GM23338 (cell line): ENCODE measurements around the gene FGFRL1. TPM values are rescaled to one million over a fixed set of nuclear protein-coding genes. Genes with fewer than 3 reads are reported as not detected.

Experiments used
- ATAC-seq: fragments of 200-7000 bp; cut with Tn5 transposase; 3 replicates; pipeline ENCODE4 v1.9.1; 2020
- DNase-seq: peaks from one replicate; pipeline ENCODE4 v3.0.0-alpha.2; 2015; ENCODE audit warnings: low spot score
- H2AFZ ChIP-seq: fragments of 200-600 bp; sonication (generic); 2 replicates; pipeline ENCODE4 v1.8.0; 2016; ENCODE audit warnings: antibody characterized with exemption, mild to moderate bottlenecking, moderate library complexity
- H3F3A ChIP-seq: fragments of 200-600 bp; sonication (generic); replicated peaks from 2 replicates; pipeline ENCODE4 v1.8.0; 2017; ENCODE audit warnings: antibody characterized with exemption, mixed run types, low read depth
- H3K27ac ChIP-seq: fragments of 200-600 bp; sonication (generic); 2 replicates; pipeline ENCODE4 v1.6.1; 2016; ENCODE audit warnings: low read depth
- H3K27me3 ChIP-seq: fragments of 200-600 bp; sonication (generic); 2 replicates; pipeline ENCODE4 v1.8.0; 2016; ENCODE audit warnings: mild to moderate bottlenecking, mixed run types, moderate library complexity; ENCODE audit not compliant: insufficient read depth
- H3K36me3 ChIP-seq: fragments of 200-600 bp; sonication (generic); 2 replicates; pipeline ENCODE4 v1.8.0; 2016; ENCODE audit warnings: mild to moderate bottlenecking; ENCODE audit not compliant: insufficient read depth
- H3K4me1 ChIP-seq: fragments of 200-600 bp; sonication (generic); 2 replicates; pipeline ENCODE4 v1.8.0; 2016; ENCODE audit warnings: mild to moderate bottlenecking, moderate library complexity; ENCODE audit not compliant: insufficient read depth
- H3K4me2 ChIP-seq: fragments of 200-600 bp; sonication (generic); 2 replicates; pipeline ENCODE4 v1.7.1; 2017; ENCODE audit warnings: mixed run types
- H3K4me3 ChIP-seq: fragments of 200-600 bp; sonication (generic); 2 replicates; pipeline ENCODE4 v1.6.1; 2016; ENCODE audit warnings: mixed run types
- H3K79me2 ChIP-seq: fragments of 200-600 bp; sonication (generic); replicated peaks from 2 replicates; pipeline ENCODE4 v1.8.0; 2017; ENCODE audit warnings: mild to moderate bottlenecking; ENCODE audit not compliant: insufficient read depth
- H3K9me2 ChIP-seq: fragments of 200-600 bp; sonication (generic); 2 replicates; pipeline ENCODE4 v1.8.0; 2017; ENCODE audit not compliant: insufficient read depth
- H4K20me1 ChIP-seq: fragments of 200-600 bp; sonication (generic); replicated peaks from 2 replicates; pipeline ENCODE4 v1.8.0; 2017; ENCODE audit warnings: mild to moderate bottlenecking; ENCODE audit not compliant: insufficient read depth
- H3K27ac Mint-ChIP-seq: 2 replicates; pipeline ENCODE4 v1.8.0; 2020; ENCODE audit warnings: inconsistent platforms, mild to moderate bottlenecking, moderate library complexity, mixed read lengths
- H3K27me3 Mint-ChIP-seq: 3 replicates; pipeline ENCODE4 v1.8.0; 2022; ENCODE audit warnings: low read depth, mild to moderate bottlenecking, moderate library complexity, mixed read lengths, inconsistent platforms; ENCODE audit not compliant: insufficient read depth, poor library complexity
- H3K36me3 Mint-ChIP-seq: 3 replicates; pipeline ENCODE4 v1.8.0; 2021; ENCODE audit warnings: low read depth, mild to moderate bottlenecking, inconsistent platforms, moderate library complexity, mixed read lengths
- H3K4me1 Mint-ChIP-seq: 3 replicates; pipeline ENCODE4 v1.8.0; 2020; ENCODE audit warnings: mild to moderate bottlenecking, inconsistent platforms, mixed read lengths
- H3K4me3 Mint-ChIP-seq: 3 replicates; pipeline ENCODE4 v1.8.0; 2021; ENCODE audit warnings: moderate library complexity, mild to moderate bottlenecking, inconsistent platforms, mixed read lengths
- H3K9me3 Mint-ChIP-seq: 3 replicates; pipeline ENCODE4 v1.8.0; 2020; ENCODE audit warnings: moderate library complexity, mild to moderate bottlenecking, inconsistent platforms, mixed read lengths
- CREB1 ChIP-seq: fragments of 250-450 bp; sonication (Bioruptor Pico); IDR thresholded peaks from 2 replicates; pipeline ENCODE4 v1.5.0; 2020; ENCODE audit warnings: low read depth, mild to moderate bottlenecking, moderate library complexity
- EZH2 ChIP-seq: fragments of 200-600 bp; sonication (generic); IDR thresholded peaks from one replicate; pipeline ENCODE4 v1.8.0; 2017; ENCODE audit warnings: antibody characterized with exemption, mild to moderate bottlenecking, low read depth; ENCODE audit not compliant: unreplicated experiment
- EZH2phosphoT487 ChIP-seq: fragments of 200-600 bp; sonication (generic); IDR thresholded peaks from one replicate; pipeline ENCODE4 v1.8.1; 2018; ENCODE audit warnings: antibody characterized with exemption; ENCODE audit not compliant: unreplicated experiment
- JUNB ChIP-seq: IDR thresholded peaks from one replicate; pipeline ENCODE4 v1.6.1; 2016; ENCODE audit warnings: antibody characterized with exemption; ENCODE audit not compliant: unreplicated experiment
- NANOG ChIP-seq: IDR thresholded peaks from 2 replicates; pipeline ENCODE4 v1.6.1; 2016; ENCODE audit warnings: antibody characterized with exemption, borderline replicate concordance
- POLR2AphosphoS5 ChIP-seq: IDR thresholded peaks from 2 replicates; pipeline ENCODE4 v1.6.1; 2016; ENCODE audit warnings: antibody characterized with exemption, low read depth
- STAT1 ChIP-seq: IDR thresholded peaks from one replicate; pipeline ENCODE4 v1.6.1; 2016; ENCODE audit warnings: antibody characterized with exemption; ENCODE audit not compliant: unreplicated experiment
- ZNF114 ChIP-seq: fragments of 250-450 bp; sonication (Bioruptor Pico); IDR thresholded peaks from 2 replicates; pipeline ENCODE4 v1.5.0; 2020; ENCODE audit warnings: mild to moderate bottlenecking, moderate library complexity
- ZNF331 ChIP-seq: fragments of 250-450 bp; sonication (Bioruptor Pico); IDR thresholded peaks from 2 replicates; pipeline ENCODE4 v1.5.0; 2020; ENCODE audit warnings: low read depth, mild to moderate bottlenecking, moderate library complexity
- polyA plus RNA-seq: library from polyadenylated mRNA; unstranded; fragments of >200 nt; fragmentation: Nextera tagmentation; extraction: Ambion mirVana; gene quantifications from 2 replicates; pipeline ENCODE4 v1.2.1, GENCODE V29; 2016
- total RNA-seq: library from RNA; depleted of rRNA; stranded (reverse); fragments of >200 nt; shearing (Covaris generic); gene quantifications from 2 replicates; pipeline ENCODE4 v1.2.3, GENCODE V29; 2014
- TF ChIP-seq, protein P1 (sequence below): IDR thresholded peaks from one replicate; pipeline ENCODE4 v1.6.1; 2018; ENCODE audit warnings: antibody characterized with exemption; ENCODE audit not compliant: unreplicated experiment
- TF ChIP-seq, protein P2 (sequence below), 2 experiments: fragments of 200-600 bp in 1 of 2; sonication (generic) in 1 of 2; conservative IDR thresholded peaks; 2 replicates each; pipeline versions ENCODE4 v1.5.1 to v1.6.1; 2016 to 2017; ENCODE audit warnings: antibody characterized with exemption in 2 of 2, low read depth in 2 of 2, mild to moderate bottlenecking in 2 of 2, moderate library complexity in 1 of 2
- TF ChIP-seq, protein P3 (sequence below): IDR thresholded peaks from 2 replicates; pipeline ENCODE4 v1.6.1; 2016; ENCODE audit warnings: antibody characterized with exemption
- TF ChIP-seq, protein P4 (sequence below): fragments of 250-450 bp; sonication (Bioruptor Pico); IDR thresholded peaks from 2 replicates; pipeline ENCODE4 v1.5.0; 2020; ENCODE audit warnings: mild to moderate bottlenecking, moderate library complexity

The FGFRL1 gene
- total and polyA plus RNA-seq, 2 experiments from 2014 or later = 7.0 to 35.8 TPM

DNA sequence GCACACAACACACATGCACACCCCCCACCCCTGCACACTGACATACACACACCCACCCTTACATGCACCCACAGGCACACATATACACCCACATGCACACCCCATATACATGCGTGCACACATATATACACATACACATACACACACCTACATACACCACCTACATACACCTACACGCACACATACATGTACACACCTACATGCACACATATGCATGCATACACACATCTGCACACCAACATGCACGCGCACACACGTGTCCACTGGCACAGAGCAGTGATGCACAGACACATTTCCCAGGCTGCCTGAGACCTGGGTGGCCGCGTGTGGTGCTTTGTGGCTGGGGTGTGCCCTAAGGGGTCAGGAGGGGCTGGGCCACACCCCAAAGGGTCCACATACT, 31.7 kb downstream of the FGFRL1 start:
- no peak overlapping the region for H2AFZ ChIP-seq
- no peaks in the 10 kb centered on the region for H3K4me1 ChIP-seq
- no peaks in the 10 kb centered on the region for H3F3A ChIP-seq
- H3K27me3 ChIP-seq = no peaks in the 10 kb centered on the region
- H3K79me2 ChIP-seq = no peaks in the 10 kb centered on the region
- no peaks in the 10 kb centered on the region for H4K20me1 ChIP-seq
- H3K9me2 ChIP-seq = no peaks in the 10 kb centered on the region
- DNase-seq = no peak
- Mint-ChIP-seq H3K36me3 (peaks cover 3% of the 10 kb centered on the region; the same call in 1 of the 3 replicates), H3K4me3 (no peak overlapping the region), H3K9me3 (peaks cover 3% of the 10 kb centered on the region; the same call in 2 of the 3 replicates), H3K27ac (peak overlapping the region; percentile 75; the same call in 1 of the 2 replicates), H3K27me3 (peaks cover 19% of the 10 kb centered on the region), H3K4me1 (peaks cover 13% of the 10 kb centered on the region)
- H3K4me3 ChIP-seq = no peak overlapping the region
- no peak for ATAC-seq
- no peak overlapping the region for H3K4me2 ChIP-seq
- no peaks in the 10 kb centered on the region for H3K36me3 ChIP-seq
- no peak overlapping the region for H3K27ac ChIP-seq
- no peak for TF ChIP-seq EZH2
- TF ChIP-seq, protein P1, sequence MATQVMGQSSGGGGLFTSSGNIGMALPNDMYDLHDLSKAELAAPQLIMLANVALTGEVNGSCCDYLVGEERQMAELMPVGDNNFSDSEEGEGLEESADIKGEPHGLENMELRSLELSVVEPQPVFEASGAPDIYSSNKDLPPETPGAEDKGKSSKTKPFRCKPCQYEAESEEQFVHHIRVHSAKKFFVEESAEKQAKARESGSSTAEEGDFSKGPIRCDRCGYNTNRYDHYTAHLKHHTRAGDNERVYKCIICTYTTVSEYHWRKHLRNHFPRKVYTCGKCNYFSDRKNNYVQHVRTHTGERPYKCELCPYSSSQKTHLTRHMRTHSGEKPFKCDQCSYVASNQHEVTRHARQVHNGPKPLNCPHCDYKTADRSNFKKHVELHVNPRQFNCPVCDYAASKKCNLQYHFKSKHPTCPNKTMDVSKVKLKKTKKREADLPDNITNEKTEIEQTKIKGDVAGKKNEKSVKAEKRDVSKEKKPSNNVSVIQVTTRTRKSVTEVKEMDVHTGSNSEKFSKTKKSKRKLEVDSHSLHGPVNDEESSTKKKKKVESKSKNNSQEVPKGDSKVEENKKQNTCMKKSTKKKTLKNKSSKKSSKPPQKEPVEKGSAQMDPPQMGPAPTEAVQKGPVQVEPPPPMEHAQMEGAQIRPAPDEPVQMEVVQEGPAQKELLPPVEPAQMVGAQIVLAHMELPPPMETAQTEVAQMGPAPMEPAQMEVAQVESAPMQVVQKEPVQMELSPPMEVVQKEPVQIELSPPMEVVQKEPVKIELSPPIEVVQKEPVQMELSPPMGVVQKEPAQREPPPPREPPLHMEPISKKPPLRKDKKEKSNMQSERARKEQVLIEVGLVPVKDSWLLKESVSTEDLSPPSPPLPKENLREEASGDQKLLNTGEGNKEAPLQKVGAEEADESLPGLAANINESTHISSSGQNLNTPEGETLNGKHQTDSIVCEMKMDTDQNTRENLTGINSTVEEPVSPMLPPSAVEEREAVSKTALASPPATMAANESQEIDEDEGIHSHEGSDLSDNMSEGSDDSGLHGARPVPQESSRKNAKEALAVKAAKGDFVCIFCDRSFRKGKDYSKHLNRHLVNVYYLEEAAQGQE = no peak
- TF ChIP-seq, protein P2, sequence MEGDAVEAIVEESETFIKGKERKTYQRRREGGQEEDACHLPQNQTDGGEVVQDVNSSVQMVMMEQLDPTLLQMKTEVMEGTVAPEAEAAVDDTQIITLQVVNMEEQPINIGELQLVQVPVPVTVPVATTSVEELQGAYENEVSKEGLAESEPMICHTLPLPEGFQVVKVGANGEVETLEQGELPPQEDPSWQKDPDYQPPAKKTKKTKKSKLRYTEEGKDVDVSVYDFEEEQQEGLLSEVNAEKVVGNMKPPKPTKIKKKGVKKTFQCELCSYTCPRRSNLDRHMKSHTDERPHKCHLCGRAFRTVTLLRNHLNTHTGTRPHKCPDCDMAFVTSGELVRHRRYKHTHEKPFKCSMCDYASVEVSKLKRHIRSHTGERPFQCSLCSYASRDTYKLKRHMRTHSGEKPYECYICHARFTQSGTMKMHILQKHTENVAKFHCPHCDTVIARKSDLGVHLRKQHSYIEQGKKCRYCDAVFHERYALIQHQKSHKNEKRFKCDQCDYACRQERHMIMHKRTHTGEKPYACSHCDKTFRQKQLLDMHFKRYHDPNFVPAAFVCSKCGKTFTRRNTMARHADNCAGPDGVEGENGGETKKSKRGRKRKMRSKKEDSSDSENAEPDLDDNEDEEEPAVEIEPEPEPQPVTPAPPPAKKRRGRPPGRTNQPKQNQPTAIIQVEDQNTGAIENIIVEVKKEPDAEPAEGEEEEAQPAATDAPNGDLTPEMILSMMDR (conservative IDR thresholded peaks at IDR 0.05; ENCODE audit: low read depth in 2 of 2) = no peak
- TF ChIP-seq, protein P3, sequence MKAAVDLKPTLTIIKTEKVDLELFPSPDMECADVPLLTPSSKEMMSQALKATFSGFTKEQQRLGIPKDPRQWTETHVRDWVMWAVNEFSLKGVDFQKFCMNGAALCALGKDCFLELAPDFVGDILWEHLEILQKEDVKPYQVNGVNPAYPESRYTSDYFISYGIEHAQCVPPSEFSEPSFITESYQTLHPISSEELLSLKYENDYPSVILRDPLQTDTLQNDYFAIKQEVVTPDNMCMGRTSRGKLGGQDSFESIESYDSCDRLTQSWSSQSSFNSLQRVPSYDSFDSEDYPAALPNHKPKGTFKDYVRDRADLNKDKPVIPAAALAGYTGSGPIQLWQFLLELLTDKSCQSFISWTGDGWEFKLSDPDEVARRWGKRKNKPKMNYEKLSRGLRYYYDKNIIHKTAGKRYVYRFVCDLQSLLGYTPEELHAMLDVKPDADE = no peak
- TF ChIP-seq, protein P4, sequence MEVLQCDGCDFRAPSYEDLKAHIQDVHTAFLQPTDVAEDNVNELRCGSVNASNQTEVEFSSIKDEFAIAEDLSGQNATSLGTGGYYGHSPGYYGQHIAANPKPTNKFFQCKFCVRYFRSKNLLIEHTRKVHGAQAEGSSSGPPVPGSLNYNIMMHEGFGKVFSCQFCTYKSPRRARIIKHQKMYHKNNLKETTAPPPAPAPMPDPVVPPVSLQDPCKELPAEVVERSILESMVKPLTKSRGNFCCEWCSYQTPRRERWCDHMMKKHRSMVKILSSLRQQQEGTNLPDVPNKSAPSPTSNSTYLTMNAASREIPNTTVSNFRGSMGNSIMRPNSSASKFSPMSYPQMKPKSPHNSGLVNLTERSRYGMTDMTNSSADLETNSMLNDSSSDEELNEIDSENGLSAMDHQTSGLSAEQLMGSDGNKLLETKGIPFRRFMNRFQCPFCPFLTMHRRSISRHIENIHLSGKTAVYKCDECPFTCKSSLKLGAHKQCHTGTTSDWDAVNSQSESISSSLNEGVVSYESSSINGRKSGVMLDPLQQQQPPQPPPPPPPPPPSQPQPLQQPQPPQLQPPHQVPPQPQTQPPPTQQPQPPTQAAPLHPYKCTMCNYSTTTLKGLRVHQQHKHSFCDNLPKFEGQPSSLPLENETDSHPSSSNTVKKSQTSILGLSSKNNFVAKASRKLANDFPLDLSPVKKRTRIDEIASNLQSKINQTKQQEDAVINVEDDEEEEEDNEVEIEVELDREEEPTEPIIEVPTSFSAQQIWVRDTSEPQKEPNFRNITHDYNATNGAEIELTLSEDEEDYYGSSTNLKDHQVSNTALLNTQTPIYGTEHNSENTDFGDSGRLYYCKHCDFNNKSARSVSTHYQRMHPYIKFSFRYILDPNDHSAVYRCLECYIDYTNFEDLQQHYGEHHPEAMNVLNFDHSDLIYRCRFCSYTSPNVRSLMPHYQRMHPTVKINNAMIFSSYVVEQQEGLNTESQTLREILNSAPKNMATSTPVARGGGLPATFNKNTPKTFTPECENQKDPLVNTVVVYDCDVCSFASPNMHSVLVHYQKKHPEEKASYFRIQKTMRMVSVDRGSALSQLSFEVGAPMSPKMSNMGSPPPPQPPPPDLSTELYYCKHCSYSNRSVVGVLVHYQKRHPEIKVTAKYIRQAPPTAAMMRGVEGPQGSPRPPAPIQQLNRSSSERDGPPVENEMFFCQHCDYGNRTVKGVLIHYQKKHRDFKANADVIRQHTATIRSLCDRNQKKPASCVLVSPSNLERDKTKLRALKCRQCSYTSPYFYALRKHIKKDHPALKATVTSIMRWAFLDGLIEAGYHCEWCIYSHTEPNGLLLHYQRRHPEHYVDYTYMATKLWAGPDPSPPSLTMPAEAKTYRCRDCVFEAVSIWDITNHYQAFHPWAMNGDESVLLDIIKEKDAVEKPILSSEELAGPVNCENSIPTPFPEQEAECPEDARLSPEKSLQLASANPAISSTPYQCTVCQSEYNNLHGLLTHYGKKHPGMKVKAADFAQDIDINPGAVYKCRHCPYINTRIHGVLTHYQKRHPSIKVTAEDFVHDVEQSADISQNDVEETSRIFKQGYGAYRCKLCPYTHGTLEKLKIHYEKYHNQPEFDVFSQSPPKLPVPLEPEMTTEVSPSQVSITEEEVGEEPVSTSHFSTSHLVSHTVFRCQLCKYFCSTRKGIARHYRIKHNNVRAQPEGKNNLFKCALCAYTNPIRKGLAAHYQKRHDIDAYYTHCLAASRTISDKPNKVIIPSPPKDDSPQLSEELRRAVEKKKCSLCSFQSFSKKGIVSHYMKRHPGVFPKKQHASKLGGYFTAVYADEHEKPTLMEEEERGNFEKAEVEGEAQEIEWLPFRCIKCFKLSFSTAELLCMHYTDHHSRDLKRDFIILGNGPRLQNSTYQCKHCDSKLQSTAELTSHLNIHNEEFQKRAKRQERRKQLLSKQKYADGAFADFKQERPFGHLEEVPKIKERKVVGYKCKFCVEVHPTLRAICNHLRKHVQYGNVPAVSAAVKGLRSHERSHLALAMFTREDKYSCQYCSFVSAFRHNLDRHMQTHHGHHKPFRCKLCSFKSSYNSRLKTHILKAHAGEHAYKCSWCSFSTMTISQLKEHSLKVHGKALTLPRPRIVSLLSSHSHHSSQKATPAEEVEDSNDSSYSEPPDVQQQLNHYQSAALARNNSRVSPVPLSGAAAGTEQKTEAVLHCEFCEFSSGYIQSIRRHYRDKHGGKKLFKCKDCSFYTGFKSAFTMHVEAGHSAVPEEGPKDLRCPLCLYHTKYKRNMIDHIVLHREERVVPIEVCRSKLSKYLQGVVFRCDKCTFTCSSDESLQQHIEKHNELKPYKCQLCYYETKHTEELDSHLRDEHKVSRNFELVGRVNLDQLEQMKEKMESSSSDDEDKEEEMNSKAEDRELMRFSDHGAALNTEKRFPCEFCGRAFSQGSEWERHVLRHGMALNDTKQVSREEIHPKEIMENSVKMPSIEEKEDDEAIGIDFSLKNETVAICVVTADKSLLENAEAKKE (CRISPR knock-in tag) = no peak
- no peak for TF ChIP-seq CREB1 (CRISPR knock-in tag)
- no peak for TF ChIP-seq JUNB
- TF ChIP-seq POLR2AphosphoS5 = no peak
- TF ChIP-seq ZNF114 (CRISPR knock-in tag) = no peak
- TF ChIP-seq ZNF331 (CRISPR knock-in tag) = no peak
- TF ChIP-seq NANOG = no peak
- TF ChIP-seq EZH2phosphoT487 = no peak
- TF ChIP-seq STAT1 = no peak
